ENCODE data around the gene TAF8.

- TF ChIP-seq RARB (CRISPR knock-in tag; IDR thresholded peaks at IDR 0.05) (no peak), GLIS3 (CRISPR knock-in tag; IDR thresholded peaks at IDR 0.05) (no peak), TSHZ2 (CRISPR knock-in tag; IDR thresholded peaks at IDR 0.05) (no peak), ZFP30 (CRISPR knock-in tag; IDR thresholded peaks at IDR 0.05) (no peak), ISL1 (CRISPR knock-in tag; IDR thresholded peaks at IDR 0.05) (no peak), ZFP3 (CRISPR knock-in tag; IDR thresholded peaks at IDR 0.05) (no peak), TCF4 (CRISPR knock-in tag; IDR thresholded peaks at IDR 0.05; ENCODE audit: borderline replicate concordance) (no peak), PATZ1 (CRISPR knock-in tag; IDR thresholded peaks at IDR 0.05; ENCODE audit: borderline replicate concordance) (no peak), ARNTL (CRISPR knock-in tag; IDR thresholded peaks at IDR 0.05; ENCODE audit: borderline replicate concordance, low read depth) (no peak), ESRRG (CRISPR knock-in tag; IDR thresholded peaks at IDR 0.05) (no peak), ZNF565 (CRISPR knock-in tag; conservative IDR thresholded peaks at IDR 0.05; ENCODE audit: low read depth) (no peak), ZC3H10 (CRISPR knock-in tag; IDR thresholded peaks at IDR 0.05) (no peak), CSRNP3 (CRISPR knock-in tag; IDR thresholded peaks at IDR 0.05) (no peak), OSR1 (CRISPR knock-in tag; IDR thresholded peaks at IDR 0.05) (no peak)
These were observed 12.2 kb upstream of the TAF8 start for GRCh38 chr6:42038163-42038562.
